Stomach (tissue), 9 donors: ENCODE results near the gene GNAI3. TPM values are rescaled to one million over a fixed set of nuclear protein-coding genes. Genes with fewer than 3 reads are reported as not detected.

Experiments
- DNase-seq, 2 donors: peaks; one replicate each; pipeline versions ENCODE4 v3.0.0 to v3.0.0-alpha.2; 2013 to 2019
- H3K27ac ChIP-seq, 5 donors: fragments of 200-600 bp in 4 of 5; sonication (generic) in 4 of 5; one replicate each; pipeline ENCODE4 v1.5.1; 2013 to 2019; ENCODE audit warnings: mild to moderate bottlenecking in 1 of 5, moderate library complexity in 1 of 5
- H3K27me3 ChIP-seq, 3 donors: fragments of 200-600 bp; sonication (generic); one replicate each; pipeline ENCODE4 v1.5.1; 2017 to 2019; ENCODE audit warnings: mixed run types in 1 of 3
- H3K36me3 ChIP-seq, 4 donors: fragments of 200-600 bp; sonication (generic); 1 replicate in 3 of 4; 2 replicates in 1 of 4; pipeline ENCODE4 v1.5.1; 2016 to 2019
- H3K4me1 ChIP-seq, 4 donors: fragments of 200-600 bp; sonication (generic); one replicate each; pipeline ENCODE4 v1.5.1; 2016 to 2019
- H3K4me3 ChIP-seq, 4 donors: fragments of 200-600 bp; sonication (generic) in 3 of 4; one replicate each; pipeline ENCODE4 v1.5.1; 2016 to 2019; ENCODE audit warnings: mild to moderate bottlenecking in 1 of 4
- H3K9me3 ChIP-seq, 4 donors: fragments of 200-600 bp; sonication (generic); one replicate each; pipeline ENCODE4 v1.5.1; 2016 to 2019
- CTCF ChIP-seq, 7 experiments: fragments of 450-650 bp in 4 of 7; fragments of 200-600 bp in 3 of 7; sonication (generic) in 3 of 7; IDR thresholded peaks; one replicate each; pipeline ENCODE4 v1.5.1; 2016 to 2019; ENCODE audit warnings: antibody characterized with exemption in 7 of 7, control low read depth in 2 of 7, mild to moderate bottlenecking in 1 of 7
- EP300 ChIP-seq: sonication (generic); formaldehyde crosslinking; IDR thresholded peaks from one replicate; pipeline ENCODE4 v1.6.1; 2017; ENCODE audit warnings: antibody characterized with exemption
- POLR2A ChIP-seq, 4 donors: fragments of 450-650 bp; IDR thresholded peaks; one replicate each; pipeline ENCODE4 v1.6.1; 2016; ENCODE audit warnings: antibody characterized with exemption in 4 of 4, control low read depth in 2 of 4, mild to moderate bottlenecking in 1 of 4, moderate library complexity in 1 of 4
- POLR2AphosphoS5 ChIP-seq, 3 donors: sonication (generic); formaldehyde crosslinking; IDR thresholded peaks; one replicate each; pipeline ENCODE4 v1.6.1; 2016; ENCODE audit warnings: antibody characterized with exemption in 3 of 3
- WGBS, 5 donors: extraction: QIAGEN DNeasy Blood & Tissue Kit in 3 of 5; methylation state at CpG; one replicate each; pipeline versions ENCODE4 v1.1.5 to v1.1.7; 2013 to 2018; 5-methylcytosine and 5-hydroxymethylcytosine counted together
- intact Hi-C: fragments of 100-400 bp; cut with DNase I; formaldehyde crosslinking; loops from one replicate; pipeline ENCODE4 v1.15.1; 2023; ENCODE audit warnings: low total_unique reads
- polyA plus RNA-seq, 3 donors: library from polyadenylated mRNA; stranded (reverse); fragments of 200-250 nt; gene quantifications; one replicate each; pipeline ENCODE4 v1.2.3, GENCODE V29; 2013
- total RNA-seq, 5 donors: library from RNA; depleted of rRNA; stranded (reverse); fragments of >200 nt; gene quantifications; one replicate each; pipeline versions ENCODE4 v1.1.0 to v1.2.3, GENCODE V29; 2014 to 2016
- donor health status: healthy with polysubstance abuse.
- donor health status: Bipolar disorder and iron deficiency.
- donor health status: healthy.

The GNAI3 gene
- total and polyA plus RNA-seq, 8 donors = 0.58 to 12.7 (median 3.1) TPM

- DNase-seq = peak in 1 of 2 donors; percentile 44
- H3K9me3 ChIP-seq = no peaks in the 10 kb centered on the region
- H3K4me1 ChIP-seq = no peaks in the 10 kb centered on the region
- 48 to 61% (median 53%) methylated on average over 14 of the region's 14 CpGs for WGBS, 5 donors
- TF ChIP-seq POLR2A (IDR thresholded peaks at IDR 0.05) (no peak), CTCF (IDR thresholded peaks at IDR 0.05) (no peak), POLR2AphosphoS5 (IDR thresholded peaks at IDR 0.05) (no peak), EP300 (no peak)
- no peaks in the 10 kb centered on the region for H3K36me3 ChIP-seq
- peaks cover 0 to 7% (median 0%) of the 10 kb centered on the region in 3 donors for H3K27me3 ChIP-seq
- H3K4me3 ChIP-seq = no peak overlapping the region
- intact Hi-C loops = no loop called here
- H3K27ac ChIP-seq = no peak overlapping the region
Observed at GRCh38 chr1:109521002-109521951, 27.1 kb upstream of the GNAI3 start.

- Histone ChIP-seq H3K27ac (no peak overlapping the region), H3K4me1 (no peaks in the 10 kb centered on the region), H3K9me3 (no peaks in the 10 kb centered on the region), H3K4me3 (no peak overlapping the region), H3K36me3 (no peaks in the 10 kb centered on the region), H3K27me3 (peaks cover 0 to 7% (median 0%) of the 10 kb centered on the region in 3 donors)
- WGBS, 5 donors = 82 to 90% (median 86%) methylated on average over 7 of the region's 7 CpGs
- intact Hi-C loops = no loop called here
- TF ChIP-seq CTCF (IDR thresholded peaks at IDR 0.05) (no peak), EP300 (no peak), POLR2A (IDR thresholded peaks at IDR 0.05) (no peak)
- DNase-seq = no peak
Observed at GRCh38 chr1:109522026-109522425, 26.4 kb upstream of the GNAI3 start.

- intact Hi-C loops = no loop called here
- 85 to 93% (median 90%) methylated on average over 2 of the region's 2 CpGs for WGBS, 5 donors
- no peak for TF ChIP-seq EP300
Observed at GRCh38 chr1:109523706-109524105, 24.7 kb upstream of the GNAI3 start.

GRCh38 chr1:109527098-109527811 lies 21.2 kb upstream of the GNAI3 start:
- Histone ChIP-seq H3K4me1 (peaks cover 0 to 12% (median 9%) of the 10 kb centered on the region in 4 donors), H3K9me3 (no peaks in the 10 kb centered on the region), H3K4me3 (no peak overlapping the region), H3K36me3 (no peaks in the 10 kb centered on the region), H3K27ac (no peak overlapping the region), H3K27me3 (no peaks in the 10 kb centered on the region)
- TF ChIP-seq CTCF (IDR thresholded peaks at IDR 0.05) (no peak), POLR2A (IDR thresholded peaks at IDR 0.05) (no peak), POLR2AphosphoS5 (IDR thresholded peaks at IDR 0.05) (no peak), EP300 (no peak)
- 67 to 82% (median 75%) methylated on average over 14 of the region's 14 CpGs for WGBS, 5 donors
- DNase-seq = no peak
- intact Hi-C loops = no loop called here

More at GRCh38 chr1:109523706-109524105, 24.7 kb upstream of the GNAI3 start:
- H3K4me1 ChIP-seq = no peaks in the 10 kb centered on the region
- H3K27me3 ChIP-seq = peaks cover 0 to 7% (median 0%) of the 10 kb centered on the region in 3 donors
- H3K27ac ChIP-seq = no peak overlapping the region
- no peak for DNase-seq
- no peaks in the 10 kb centered on the region for H3K9me3 ChIP-seq
- no peak overlapping the region for H3K4me3 ChIP-seq
- H3K36me3 ChIP-seq = no peaks in the 10 kb centered on the region
